Right lobe of liver (tissue), 4 donors: ENCODE results near the gene EEF2.

ENCODE experiments used
- POLR2A ChIP-seq: fragments of 450-650 bp; IDR thresholded peaks from one replicate; pipeline ENCODE4 v1.6.1; 2017; ENCODE audit warnings: antibody characterized with exemption, mild to moderate bottlenecking
- TF ChIP-seq, protein P1 (sequence below), 4 donors: fragments of 200-600 bp in 3 of 4; fragments of 450-650 bp in 1 of 4; IDR thresholded peaks; one replicate each; pipeline versions ENCODE4 v1.5.1 to v1.8.0; 2016 to 2022; ENCODE audit warnings: antibody characterized with exemption in 4 of 4, mild to moderate bottlenecking in 2 of 4
- donor health status: DM: no; HTN: no; CAD: no.
- donor health status: DM: no; HTN: no; CAD: no.
- donor health status: DM: no; HTN: yes; CAD: no.

GRCh38 chr19:4034048-4035017 lies 49.1 kb upstream of the EEF2 start:
- TF ChIP-seq, protein P1, sequence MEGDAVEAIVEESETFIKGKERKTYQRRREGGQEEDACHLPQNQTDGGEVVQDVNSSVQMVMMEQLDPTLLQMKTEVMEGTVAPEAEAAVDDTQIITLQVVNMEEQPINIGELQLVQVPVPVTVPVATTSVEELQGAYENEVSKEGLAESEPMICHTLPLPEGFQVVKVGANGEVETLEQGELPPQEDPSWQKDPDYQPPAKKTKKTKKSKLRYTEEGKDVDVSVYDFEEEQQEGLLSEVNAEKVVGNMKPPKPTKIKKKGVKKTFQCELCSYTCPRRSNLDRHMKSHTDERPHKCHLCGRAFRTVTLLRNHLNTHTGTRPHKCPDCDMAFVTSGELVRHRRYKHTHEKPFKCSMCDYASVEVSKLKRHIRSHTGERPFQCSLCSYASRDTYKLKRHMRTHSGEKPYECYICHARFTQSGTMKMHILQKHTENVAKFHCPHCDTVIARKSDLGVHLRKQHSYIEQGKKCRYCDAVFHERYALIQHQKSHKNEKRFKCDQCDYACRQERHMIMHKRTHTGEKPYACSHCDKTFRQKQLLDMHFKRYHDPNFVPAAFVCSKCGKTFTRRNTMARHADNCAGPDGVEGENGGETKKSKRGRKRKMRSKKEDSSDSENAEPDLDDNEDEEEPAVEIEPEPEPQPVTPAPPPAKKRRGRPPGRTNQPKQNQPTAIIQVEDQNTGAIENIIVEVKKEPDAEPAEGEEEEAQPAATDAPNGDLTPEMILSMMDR (IDR thresholded peaks at IDR 0.05) = no peak
- no peak for TF ChIP-seq POLR2A
